Measurements from ENCODE around the gene DCHS1. TPM values are rescaled to one million over a fixed set of nuclear protein-coding genes. Genes with fewer than 3 reads are reported as not detected.

Gene DCHS1
- total and polyA plus RNA-seq, 9 of the 15 experiments (the other 6 are each of a cell fraction or from before 2014, with no cell fraction given) = 0.04 to 0.49 (median 0.14) TPM; not detected in 2

DNA sequence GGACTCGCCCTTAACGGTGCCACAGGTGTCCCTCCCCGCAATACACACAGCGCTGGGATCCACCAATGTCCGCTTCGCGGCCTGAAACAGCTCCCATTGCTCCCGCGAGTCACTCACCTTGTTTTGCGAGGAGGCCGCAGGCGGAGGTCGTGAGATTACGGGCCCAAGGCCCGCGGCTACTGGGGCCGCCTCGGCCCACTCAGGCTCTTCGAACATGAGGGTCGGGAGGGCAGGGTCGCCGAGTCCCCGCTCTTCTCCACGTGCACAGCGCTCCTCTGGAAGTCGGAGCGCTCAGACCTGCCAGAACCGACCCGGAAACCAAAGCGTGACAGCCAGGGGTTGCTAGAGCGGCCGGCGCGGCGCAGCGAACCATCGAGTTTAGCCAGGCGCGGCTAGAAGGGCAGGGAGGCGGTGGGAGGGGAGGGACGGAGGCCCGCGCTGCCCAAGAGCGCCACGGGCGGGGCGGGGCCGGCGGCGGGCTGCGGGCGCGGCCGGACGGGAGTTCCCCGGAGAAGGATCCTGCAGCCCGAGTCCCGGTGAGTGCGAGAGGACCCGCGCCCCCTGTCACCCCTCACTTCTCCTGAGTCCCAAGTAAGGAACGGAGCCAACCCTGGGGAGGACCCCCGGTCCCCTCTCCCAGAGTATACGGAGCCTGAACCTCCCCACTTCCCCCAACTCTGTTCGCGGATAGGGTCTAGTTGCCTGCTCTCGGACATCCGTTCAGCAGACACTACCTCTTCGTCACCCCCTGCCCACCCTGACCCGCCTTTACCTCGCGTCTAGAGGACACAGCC is 52.1 kb downstream of the DCHS1 start, which contains the start of the genes ILK and RRP8 (continued):
- TF ChIP-seq, protein P1, sequence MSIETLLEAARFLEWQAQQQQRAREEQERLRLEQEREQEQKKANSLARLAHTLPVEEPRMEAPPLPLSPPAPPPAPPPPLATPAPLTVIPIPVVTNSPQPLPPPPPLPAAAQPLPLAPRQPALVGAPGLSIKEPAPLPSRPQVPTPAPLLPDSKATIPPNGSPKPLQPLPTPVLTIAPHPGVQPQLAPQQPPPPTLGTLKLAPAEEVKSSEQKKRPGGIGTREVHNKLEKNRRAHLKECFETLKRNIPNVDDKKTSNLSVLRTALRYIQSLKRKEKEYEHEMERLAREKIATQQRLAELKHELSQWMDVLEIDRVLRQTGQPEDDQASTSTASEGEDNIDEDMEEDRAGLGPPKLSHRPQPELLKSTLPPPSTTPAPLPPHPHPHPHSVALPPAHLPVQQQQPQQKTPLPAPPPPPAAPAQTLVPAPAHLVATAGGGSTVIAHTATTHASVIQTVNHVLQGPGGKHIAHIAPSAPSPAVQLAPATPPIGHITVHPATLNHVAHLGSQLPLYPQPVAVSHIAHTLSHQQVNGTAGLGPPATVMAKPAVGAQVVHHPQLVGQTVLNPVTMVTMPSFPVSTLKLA (conservative IDR thresholded peaks at IDR 0.05) = peak; percentile 94 to 98
- no peak for TF ChIP-seq ZNF717 (CRISPR knock-in tag; IDR thresholded peaks at IDR 0.05)
- peak; percentile 84 for TF ChIP-seq L3MBTL2 (IDR thresholded peaks at IDR 0.05)
- TF ChIP-seq HCFC1 (IDR thresholded peaks at IDR 0.05; ENCODE audit: low read depth, low read length) = peak; percentile 78
- 0 out of 2 replicates have a peak, but pooled peaks have one; percentile 43 for TF ChIP-seq BCOR (IDR thresholded peaks at IDR 0.05)
- TF ChIP-seq, protein P2, sequence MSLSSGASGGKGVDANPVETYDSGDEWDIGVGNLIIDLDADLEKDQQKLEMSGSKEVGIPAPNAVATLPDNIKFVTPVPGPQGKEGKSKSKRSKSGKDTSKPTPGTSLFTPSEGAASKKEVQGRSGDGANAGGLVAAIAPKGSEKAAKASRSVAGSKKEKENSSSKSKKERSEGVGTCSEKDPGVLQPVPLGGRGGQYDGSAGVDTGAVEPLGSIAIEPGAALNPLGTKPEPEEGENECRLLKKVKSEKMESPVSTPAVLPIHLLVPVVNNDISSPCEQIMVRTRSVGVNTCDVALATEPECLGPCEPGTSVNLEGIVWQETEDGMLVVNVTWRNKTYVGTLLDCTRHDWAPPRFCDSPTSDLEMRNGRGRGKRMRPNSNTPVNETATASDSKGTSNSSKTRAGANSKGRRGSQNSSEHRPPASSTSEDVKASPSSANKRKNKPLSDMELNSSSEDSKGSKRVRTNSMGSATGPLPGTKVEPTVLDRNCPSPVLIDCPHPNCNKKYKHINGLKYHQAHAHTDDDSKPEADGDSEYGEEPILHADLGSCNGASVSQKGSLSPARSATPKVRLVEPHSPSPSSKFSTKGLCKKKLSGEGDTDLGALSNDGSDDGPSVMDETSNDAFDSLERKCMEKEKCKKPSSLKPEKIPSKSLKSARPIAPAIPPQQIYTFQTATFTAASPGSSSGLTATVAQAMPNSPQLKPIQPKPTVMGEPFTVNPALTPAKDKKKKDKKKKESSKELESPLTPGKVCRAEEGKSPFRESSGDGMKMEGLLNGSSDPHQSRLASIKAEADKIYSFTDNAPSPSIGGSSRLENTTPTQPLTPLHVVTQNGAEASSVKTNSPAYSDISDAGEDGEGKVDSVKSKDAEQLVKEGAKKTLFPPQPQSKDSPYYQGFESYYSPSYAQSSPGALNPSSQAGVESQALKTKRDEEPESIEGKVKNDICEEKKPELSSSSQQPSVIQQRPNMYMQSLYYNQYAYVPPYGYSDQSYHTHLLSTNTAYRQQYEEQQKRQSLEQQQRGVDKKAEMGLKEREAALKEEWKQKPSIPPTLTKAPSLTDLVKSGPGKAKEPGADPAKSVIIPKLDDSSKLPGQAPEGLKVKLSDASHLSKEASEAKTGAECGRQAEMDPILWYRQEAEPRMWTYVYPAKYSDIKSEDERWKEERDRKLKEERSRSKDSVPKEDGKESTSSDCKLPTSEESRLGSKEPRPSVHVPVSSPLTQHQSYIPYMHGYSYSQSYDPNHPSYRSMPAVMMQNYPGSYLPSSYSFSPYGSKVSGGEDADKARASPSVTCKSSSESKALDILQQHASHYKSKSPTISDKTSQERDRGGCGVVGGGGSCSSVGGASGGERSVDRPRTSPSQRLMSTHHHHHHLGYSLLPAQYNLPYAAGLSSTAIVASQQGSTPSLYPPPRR (CRISPR knock-in tag; IDR thresholded peaks at IDR 0.05; ENCODE audit: borderline replicate concordance) = peak; percentile 75; the same call in 1 of the 2 replicates
- TF ChIP-seq HOXB6 (CRISPR knock-in tag; IDR thresholded peaks at IDR 0.05; ENCODE audit: borderline replicate concordance) = no peak
- TF ChIP-seq PML (IDR thresholded peaks at IDR 0.05; ENCODE audit: low read length) = peak; percentile 71; the same call in 1 of the 2 replicates
- TF ChIP-seq STAT5B (CRISPR knock-in tag; IDR thresholded peaks at IDR 0.05) = no peak
- peak; percentile 90 for TF ChIP-seq POLR2G (IDR thresholded peaks at IDR 0.05; ENCODE audit: low read depth, low read length)
- TF ChIP-seq TOE1 (IDR thresholded peaks at IDR 0.05; ENCODE audit: borderline replicate concordance) = peak; percentile 71; the same call in 1 of the 2 replicates
- TF ChIP-seq TOE1 (CRISPR knock-in tag; IDR thresholded peaks at IDR 0.05; ENCODE audit: borderline replicate concordance, low read depth) = no peak; the same call in 1 of the 2 replicates
- TF ChIP-seq, protein P3, sequence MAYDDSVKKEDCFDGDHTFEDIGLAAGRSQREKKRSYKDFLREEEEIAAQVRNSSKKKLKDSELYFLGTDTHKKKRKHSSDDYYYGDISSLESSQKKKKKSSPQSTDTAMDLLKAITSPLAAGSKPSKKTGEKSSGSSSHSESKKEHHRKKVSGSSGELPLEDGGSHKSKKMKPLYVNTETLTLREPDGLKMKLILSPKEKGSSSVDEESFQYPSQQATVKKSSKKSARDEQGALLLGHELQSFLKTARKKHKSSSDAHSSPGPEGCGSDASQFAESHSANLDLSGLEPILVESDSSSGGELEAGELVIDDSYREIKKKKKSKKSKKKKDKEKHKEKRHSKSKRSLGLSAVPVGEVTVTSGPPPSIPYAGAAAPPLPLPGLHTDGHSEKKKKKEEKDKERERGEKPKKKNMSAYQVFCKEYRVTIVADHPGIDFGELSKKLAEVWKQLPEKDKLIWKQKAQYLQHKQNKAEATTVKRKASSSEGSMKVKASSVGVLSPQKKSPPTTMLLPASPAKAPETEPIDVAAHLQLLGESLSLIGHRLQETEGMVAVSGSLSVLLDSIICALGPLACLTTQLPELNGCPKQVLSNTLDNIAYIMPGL (CRISPR knock-in tag; IDR thresholded peaks at IDR 0.05) = peak; percentile 25; the same call in 1 of the 2 replicates
- TF ChIP-seq ATF7 (IDR thresholded peaks at IDR 0.05) = peak; percentile 73
- no peak for TF ChIP-seq GABPB2 (CRISPR knock-in tag; conservative IDR thresholded peaks at IDR 0.05)
- TF ChIP-seq THAP12 (CRISPR knock-in tag; IDR thresholded peaks at IDR 0.05) = peak; percentile 96
- TF ChIP-seq GTF2A2 (tag; IDR thresholded peaks at IDR 0.05) = no peak

All from K562 (cell line).